GM12864 (cell line): ENCODE data around the gene ATL1.
"Not testable (repeated sequence)": the region's sequence is repeated elsewhere in the genome, so short reads cannot be mapped to it uniquely, and the experiment has no call there.

ENCODE experiments used
- DNase-seq: peaks from one replicate; pipeline ENCODE4 v3.0.0-alpha.2; 2011; ENCODE audit warnings: low read depth
- H3K4me3 ChIP-seq: 2 replicates; pipeline ENCODE4 v1.5.1; 2011; ENCODE audit warnings: mild to moderate bottlenecking, low read depth, low read length, control low read depth
- TF ChIP-seq, protein P1 (sequence below): IDR thresholded peaks from 2 replicates; pipeline ENCODE4 v1.5.1; 2011; ENCODE audit warnings: low read depth, mild to moderate bottlenecking, moderate library complexity, low read length, control low read depth, inconsistent platforms; ENCODE audit errors: missing control alignments

ATL1 gene

DNA sequence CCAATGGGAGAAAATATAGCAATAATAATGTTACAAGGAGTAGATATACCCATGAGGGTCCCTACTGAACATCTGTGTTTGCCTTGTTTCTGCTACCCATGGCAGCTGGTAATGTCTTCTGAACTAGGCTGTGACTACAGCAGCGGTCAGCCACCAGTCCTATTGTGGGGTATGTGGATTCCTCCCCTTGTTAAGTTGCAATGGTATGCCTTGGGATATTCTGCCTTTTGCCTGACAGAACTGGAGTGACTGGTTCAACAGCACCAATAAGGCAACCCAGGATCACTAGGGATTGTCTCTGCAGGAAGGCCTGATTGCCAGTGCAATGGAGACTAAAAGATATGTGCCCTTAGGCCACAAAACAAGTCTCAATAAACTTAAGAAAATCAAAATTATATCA lies 9.7 kb upstream of the ATL1 start:
- TF ChIP-seq, protein P1, sequence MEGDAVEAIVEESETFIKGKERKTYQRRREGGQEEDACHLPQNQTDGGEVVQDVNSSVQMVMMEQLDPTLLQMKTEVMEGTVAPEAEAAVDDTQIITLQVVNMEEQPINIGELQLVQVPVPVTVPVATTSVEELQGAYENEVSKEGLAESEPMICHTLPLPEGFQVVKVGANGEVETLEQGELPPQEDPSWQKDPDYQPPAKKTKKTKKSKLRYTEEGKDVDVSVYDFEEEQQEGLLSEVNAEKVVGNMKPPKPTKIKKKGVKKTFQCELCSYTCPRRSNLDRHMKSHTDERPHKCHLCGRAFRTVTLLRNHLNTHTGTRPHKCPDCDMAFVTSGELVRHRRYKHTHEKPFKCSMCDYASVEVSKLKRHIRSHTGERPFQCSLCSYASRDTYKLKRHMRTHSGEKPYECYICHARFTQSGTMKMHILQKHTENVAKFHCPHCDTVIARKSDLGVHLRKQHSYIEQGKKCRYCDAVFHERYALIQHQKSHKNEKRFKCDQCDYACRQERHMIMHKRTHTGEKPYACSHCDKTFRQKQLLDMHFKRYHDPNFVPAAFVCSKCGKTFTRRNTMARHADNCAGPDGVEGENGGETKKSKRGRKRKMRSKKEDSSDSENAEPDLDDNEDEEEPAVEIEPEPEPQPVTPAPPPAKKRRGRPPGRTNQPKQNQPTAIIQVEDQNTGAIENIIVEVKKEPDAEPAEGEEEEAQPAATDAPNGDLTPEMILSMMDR: no peak
- DNase-seq: no peak
- no peak overlapping the region for H3K4me3 ChIP-seq

DNA sequence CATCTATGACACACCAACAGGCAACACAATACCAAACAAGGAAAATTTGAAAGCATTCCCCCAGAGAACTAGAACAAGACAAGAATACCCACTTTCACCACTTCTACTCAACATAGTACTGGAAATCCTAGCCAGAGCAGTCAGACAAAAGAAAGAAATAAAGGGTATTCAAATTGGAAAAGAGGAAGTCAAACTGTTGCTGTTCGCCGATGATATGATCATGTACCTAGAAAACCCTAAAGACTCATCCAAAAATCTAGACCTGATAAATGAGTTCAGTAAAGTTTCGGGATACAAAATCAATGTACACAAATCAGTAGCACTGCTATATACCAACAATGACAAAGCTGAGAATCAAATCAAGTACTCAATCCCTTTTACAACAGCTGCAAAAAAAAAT lies 8.1 kb upstream of the ATL1 start:
- TF ChIP-seq, protein P1: no peak
- no peak overlapping the region for H3K4me3 ChIP-seq
- DNase-seq: no peak

GRCh38 chr14:50552796-50553195 lies 7.1 kb upstream of the ATL1 start:
- not testable (repeated sequence) for DNase-seq, H3K4me3 ChIP-seq

- H3K4me3 ChIP-seq: peak overlapping the region; percentile 24
- no peak for DNase-seq
- TF ChIP-seq, protein P1: no peak
Observed at GRCh38 chr14:50560931-50561285, 963 bp downstream of the ATL1 start.

GRCh38 chr14:50562841-50563240 lies 2.9 kb downstream of the ATL1 start:
- H3K4me3 ChIP-seq: no peak overlapping the region
- no peak for DNase-seq
- TF ChIP-seq, protein P1: no peak

DNA sequence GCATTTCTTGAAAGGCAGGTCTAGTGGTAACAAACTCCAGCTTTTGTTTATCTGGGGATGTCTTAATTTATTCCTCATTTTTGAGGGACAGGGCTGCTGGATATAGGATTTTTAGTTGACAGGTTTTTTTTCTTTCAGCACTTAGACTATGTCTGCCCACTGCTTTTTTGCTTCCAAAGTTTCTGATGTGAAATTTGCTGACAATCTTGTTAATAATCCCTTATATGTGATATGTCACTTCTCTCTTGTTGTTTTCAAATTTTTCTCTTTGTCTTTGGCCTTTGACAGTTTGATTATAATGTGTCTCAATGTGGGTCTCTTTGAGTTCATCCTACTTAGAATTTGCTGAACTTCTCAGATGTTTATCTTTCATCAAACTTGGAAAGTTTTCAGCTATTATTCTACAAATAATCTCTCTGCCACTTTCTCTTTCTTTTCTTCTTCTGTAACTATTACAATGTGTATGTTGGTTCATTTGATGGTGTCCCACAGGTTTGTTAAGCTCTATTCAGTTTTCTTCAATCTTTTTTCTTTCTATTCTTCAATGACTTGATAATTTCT lies 9.8 kb downstream of the ATL1 start:
- no peak overlapping the region for H3K4me3 ChIP-seq
- TF ChIP-seq, protein P1: no peak
- DNase-seq: no peak

DNA sequence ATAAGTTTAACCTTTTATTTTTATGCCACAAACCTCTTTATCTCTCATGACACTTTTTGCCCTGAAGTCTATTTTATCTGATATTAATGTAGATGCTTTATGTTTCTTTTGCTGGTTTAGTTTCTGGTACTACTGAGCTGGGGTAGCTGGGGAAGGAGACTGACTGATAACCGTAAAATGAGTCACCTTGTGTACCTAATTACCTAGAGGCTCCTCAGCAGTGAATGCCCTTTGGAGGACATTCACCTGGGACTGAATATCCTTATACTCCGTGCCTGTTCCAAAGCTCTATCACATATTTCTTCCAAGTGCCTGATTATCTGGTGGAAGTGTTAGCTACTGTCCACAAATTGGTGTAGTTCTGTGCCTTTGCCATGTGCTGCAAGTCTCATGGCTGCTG lies 13.9 kb downstream of the ATL1 start:
- DNase-seq: no peak
- H3K4me3 ChIP-seq: no peak overlapping the region
- TF ChIP-seq, protein P1: no peak
